K562 (cell line): ENCODE measurements around the gene TARBP1. TPM values are rescaled to one million over a fixed set of nuclear protein-coding genes. Genes with fewer than 3 reads are reported as not detected.
A peak's percentile ranks its signal among the peaks of the same experiment; 100 is the strongest.

Source experiments
- CBFA2T2 ChIP-seq: fragments of 450-650 bp; conservative IDR thresholded peaks from 2 replicates; pipeline ENCODE4 v1.6.1; 2017; ENCODE audit warnings: mild to moderate bottlenecking
- CTCFL ChIP-seq: IDR thresholded peaks from 2 replicates; pipeline ENCODE4 v1.6.1; 2011; ENCODE audit warnings: borderline replicate concordance, low read depth, mild to moderate bottlenecking, moderate library complexity, low read length; ENCODE audit not compliant: insufficient read depth, poor library complexity, severe bottlenecking
- DEAF1 ChIP-seq: fragments of 450-650 bp; formaldehyde crosslinking; IDR thresholded peaks from 2 replicates; pipeline ENCODE4 v1.4.0; 2020; ENCODE audit warnings: mild to moderate bottlenecking, moderate library complexity
- ID3 ChIP-seq, 2 experiments: fragments of 250-450 bp in 1 of 2; fragments of 450-650 bp in 1 of 2; sonication (Bioruptor Pico) in 1 of 2; IDR thresholded peaks; 2 replicates each; pipeline versions ENCODE4 v1.6.1 to v1.8.0; 2016 to 2021; ENCODE audit warnings: mild to moderate bottlenecking in 2 of 2, moderate library complexity in 2 of 2, missing compliant biosample characterization in 1 of 2, missing genetic modification characterization in 1 of 2
- ILK ChIP-seq: fragments of 450-650 bp; IDR thresholded peaks from 2 replicates; pipeline ENCODE4 v1.6.1; 2016; ENCODE audit warnings: missing genetic modification characterization, low read depth, mild to moderate bottlenecking, missing compliant biosample characterization, moderate library complexity, borderline replicate concordance
- IRF2 ChIP-seq: sonication (generic); formaldehyde crosslinking; IDR thresholded peaks from 2 replicates; pipeline ENCODE4 v1.8.1; 2022; ENCODE audit warnings: mild to moderate bottlenecking, missing genetic modification reagents
- PBX2 ChIP-seq, 2 experiments: IDR thresholded peaks in 1 of 2; conservative IDR thresholded peaks in 1 of 2; 2 replicates each; pipeline ENCODE4 v1.6.1; 2016; ENCODE audit warnings: low read depth in 2 of 2, mild to moderate bottlenecking in 1 of 2, missing compliant biosample characterization in 1 of 2, missing genetic modification characterization in 1 of 2, moderate library complexity in 1 of 2
- ZBTB7A ChIP-seq: IDR thresholded peaks from 2 replicates; pipeline ENCODE4 v1.6.1; 2011; ENCODE audit warnings: low read depth, mild to moderate bottlenecking, low read length, moderate library complexity, borderline replicate concordance; ENCODE audit not compliant: control insufficient read depth
- ZMIZ1 ChIP-seq, 2 experiments: fragments of 150-350 bp in 1 of 2; IDR thresholded peaks; 2 replicates each; pipeline ENCODE4 v1.6.1; 2012 to 2016; ENCODE audit warnings: low read depth in 2 of 2, low read length in 2 of 2, mild to moderate bottlenecking in 1 of 2, moderate library complexity in 1 of 2
- polyA plus RNA-seq, 8 experiments: library from polyadenylated mRNA; depleted of rRNA in 4 of 8; stranded (reverse) in 5 of 8; unstranded in 3 of 8; fragments of >200 nt; fragmentation: Nextera tagmentation in 2 of 8; fragmentation: Illumina TruSeq in 1 of 8; extraction: Ambion mirVana in 2 of 8; extraction: Trizol in 1 of 8; gene quantifications; 2 replicates each; pipeline versions ENCODE4 v1.2.1 to v1.2.3, GENCODE V29; 2011 to 2014; ENCODE audit warnings: inconsistent platforms in 1 of 8, missing spikeins in 1 of 8
- total RNA-seq, 7 experiments: library from RNA; depleted of rRNA in 6 of 7; stranded (reverse); fragments of >200 nt in 6 of 7; fragmentation: Illumina TruSeq in 2 of 7; extraction: Trizol in 2 of 7; gene quantifications; 2 replicates each; pipeline versions ENCODE4 v1.2.1 to v1.2.3, GENCODE V29; 2011 to 2021; ENCODE audit warnings: low replicate concordance in 1 of 7

The TARBP1 gene
- total and polyA plus RNA-seq, 9 of the 15 experiments (the other 6 are each of a cell fraction or from before 2014, with no cell fraction given): 8.8 to 48.0 (median 22.9) TPM

- TF ChIP-seq DEAF1 (CRISPR knock-in tag) (peak; percentile 86), ZMIZ1 (IDR thresholded peaks at IDR 0.05; ENCODE audit: low read depth in 2 of 2, low read length in 2 of 2) (no peak), CBFA2T2 (no peak), IRF2 (CRISPR knock-in tag) (no peak), ZBTB7A (no peak), ILK (tag) (no peak), ID3 (CRISPR knock-in tag; IDR thresholded peaks at IDR 0.05) (no peak), ID3 (tag; IDR thresholded peaks at IDR 0.05) (peak; percentile 35; the same call in 1 of the 2 replicates), CTCFL (no peak), PBX2 (CRISPR knock-in tag; IDR thresholded peaks at IDR 0.05; ENCODE audit: low read depth) (no peak), PBX2 (tag; conservative IDR thresholded peaks at IDR 0.05; ENCODE audit: low read depth) (no peak)
These were observed 8.2 kb upstream of the TARBP1 start (continued) for GRCh38 chr1:234486858-234487840.
